CD4-positive, alpha-beta memory T cell (primary cell): ENCODE data around the gene STX8. TPM values are rescaled to one million over a fixed set of nuclear protein-coding genes. Genes with fewer than 3 reads are reported as not detected.

Source experiments
- CTCF ChIA-PET: fragments of 350-600 bp; sonication (Branson Sonifier 250); formaldehyde crosslinking; loops from one replicate; lab custom pipeline; 2021; ENCODE audit warnings: inconsistent platforms; ENCODE audit not compliant: partially characterized antibody; lab: Charles Lee
- POLR2A ChIA-PET: fragments of 350-600 bp; sonication (Branson Sonifier 250); formaldehyde crosslinking; loops from one replicate; lab custom pipeline; 2021; ENCODE audit not compliant: partially characterized antibody; lab: Charles Lee
- DNase-seq, 5 donors: peaks; one replicate each; pipeline versions ENCODE4 v3.0.0 to v3.0.0-alpha.2; 2020 to 2022; ENCODE audit warnings: mixed read lengths in 1 of 5
- H3K27ac ChIP-seq: one replicate; pipeline ENCODE4 v1.7.0; 2013; ENCODE audit warnings: low read depth, low read length
- H3K27me3 ChIP-seq: 2 replicates; pipeline ENCODE4 v1.7.0; 2013; ENCODE audit warnings: mild to moderate bottlenecking, low read length, moderate library complexity; ENCODE audit not compliant: insufficient read depth
- H3K36me3 ChIP-seq: 2 replicates; pipeline ENCODE4 v1.7.0; 2013; ENCODE audit warnings: mild to moderate bottlenecking, low read length, moderate library complexity; ENCODE audit not compliant: insufficient read depth
- H3K4me1 ChIP-seq: 2 replicates; pipeline ENCODE4 v1.7.0; 2013; ENCODE audit warnings: mild to moderate bottlenecking, low read length, moderate library complexity; ENCODE audit not compliant: insufficient read depth
- H3K4me3 ChIP-seq, 2 donors: one replicate each; pipeline ENCODE4 v1.7.0; 2013; ENCODE audit warnings: low read length in 2 of 2, mild to moderate bottlenecking in 1 of 2
- H3K9me3 ChIP-seq, 2 donors: one replicate each; pipeline ENCODE4 v1.7.0; 2013; ENCODE audit warnings: low read length in 2 of 2, control low read depth in 1 of 2; ENCODE audit not compliant: control insufficient read depth in 1 of 2
- H3K27ac Mint-ChIP-seq, 7 donors: one replicate each; pipeline ENCODE4 v1.8.0; 2020 to 2021; ENCODE audit warnings: mixed read lengths in 7 of 7, mild to moderate bottlenecking in 6 of 7, inconsistent platforms in 3 of 7, moderate library complexity in 3 of 7
- H3K27me3 Mint-ChIP-seq, 2 donors: one replicate each; pipeline ENCODE4 v1.8.0; 2020 to 2021; ENCODE audit warnings: mixed read lengths in 2 of 2
- H3K36me3 Mint-ChIP-seq, 2 donors: one replicate each; pipeline ENCODE4 v1.8.0; 2020 to 2021; ENCODE audit warnings: mixed read lengths in 2 of 2, inconsistent platforms in 1 of 2, mild to moderate bottlenecking in 1 of 2
- H3K4me1 Mint-ChIP-seq, 4 donors: one replicate each; pipeline ENCODE4 v1.8.0; 2020 to 2021; ENCODE audit warnings: mixed read lengths in 4 of 4, mild to moderate bottlenecking in 1 of 4
- H3K4me3 Mint-ChIP-seq, 8 donors: one replicate each; pipeline ENCODE4 v1.8.0; 2020 to 2021; ENCODE audit warnings: mixed read lengths in 8 of 8, mild to moderate bottlenecking in 7 of 8, moderate library complexity in 6 of 8, inconsistent platforms in 3 of 8
- H3K9me3 Mint-ChIP-seq, 8 donors: one replicate each; pipeline ENCODE4 v1.8.0; 2020 to 2021; ENCODE audit warnings: mixed read lengths in 8 of 8, mild to moderate bottlenecking in 5 of 8, inconsistent platforms in 3 of 8, moderate library complexity in 1 of 8
- intact Hi-C: fragments of 100-400 bp; cut with micrococcal nuclease; formaldehyde crosslinking; loops from one replicate; pipeline ENCODE4 v1.15.1; 2023
- polyA plus RNA-seq, 2 donors: library from polyadenylated mRNA; unstranded; fragments of 300-500 nt; fragmentation: Illumina TruSeq; gene quantifications; one replicate each; pipeline ENCODE4 v1.2.3, GENCODE V29; 2021
- total RNA-seq, 2 experiments: library from RNA; stranded (reverse); gene quantifications; one replicate each; pipeline ENCODE4 v1.2.3, GENCODE V29; 2021

The STX8 gene
- total and polyA plus RNA-seq, 4 experiments from 2014 or later, result 54.2 to 206 (median 108) TPM

DNA sequence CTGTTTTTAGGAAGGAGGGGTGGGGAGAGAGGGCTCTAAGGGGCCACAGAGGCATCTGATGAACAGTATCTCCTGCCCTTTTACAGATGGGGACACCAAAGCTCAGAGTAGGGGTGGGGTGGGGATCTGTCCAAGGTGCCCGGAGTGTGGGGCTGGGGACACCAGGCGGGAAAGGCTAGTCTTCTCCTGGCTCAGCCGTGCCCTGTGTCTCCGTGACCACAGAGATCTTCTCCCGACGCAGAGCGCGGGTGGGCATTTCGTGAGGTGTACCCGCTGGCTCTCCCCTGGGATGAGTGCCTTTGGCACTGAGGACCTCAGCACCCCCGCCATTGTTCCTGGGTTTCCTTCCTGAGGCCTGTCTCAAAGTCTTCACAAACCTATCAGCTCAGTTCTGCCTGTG, 344.8 kb downstream of the STX8 start:
- ChIA-PET POLR2A (no interaction called here), CTCF (no interaction called here)
- Histone ChIP-seq H3K9me3 (no peaks in the 10 kb centered on the region), H3K27me3 (no peaks in the 10 kb centered on the region), H3K27ac (no peak overlapping the region), H3K4me3 (no peak overlapping the region), H3K4me1 (peaks cover 17% of the 10 kb centered on the region), H3K36me3 (no peaks in the 10 kb centered on the region)
- Mint-ChIP-seq H3K9me3 (peaks cover 0 to 1% (median 0%) of the 10 kb centered on the region in 8 donors), H3K4me3 (no peak overlapping the region), H3K36me3 (no peaks in the 10 kb centered on the region), H3K27me3 (peaks cover 0 to 2% of the 10 kb centered on the region in 2 donors), H3K4me1 (peaks cover 0 to 4% (median 0%) of the 10 kb centered on the region in 4 donors), H3K27ac (no peak overlapping the region)
- DNase-seq, result no peak
- intact Hi-C loops, result no loop called here

DNA sequence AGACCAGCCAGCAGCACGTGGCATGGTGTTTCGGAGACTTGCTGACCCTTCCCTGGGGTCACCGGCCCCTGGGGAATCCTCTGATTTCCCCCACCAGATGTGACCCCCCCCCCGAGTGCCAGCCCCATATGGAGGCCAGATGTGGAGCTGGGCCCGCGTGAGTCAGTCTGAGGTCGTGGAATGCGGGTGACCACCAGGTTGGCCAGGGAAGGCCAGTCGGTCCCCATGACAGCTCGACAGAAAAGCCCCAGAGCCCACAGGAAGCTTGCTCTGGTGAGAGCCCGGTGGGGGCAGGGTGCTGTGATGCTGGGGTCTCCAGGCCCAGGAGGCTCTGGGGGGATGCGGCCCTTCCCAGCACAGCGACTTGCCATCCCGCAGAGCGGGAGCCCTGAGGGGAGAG, 345.3 kb downstream of the STX8 start:
- Histone ChIP-seq H3K27ac (no peak overlapping the region), H3K36me3 (no peaks in the 10 kb centered on the region), H3K4me3 (no peak overlapping the region), H3K4me1 (peaks cover 18% of the 10 kb centered on the region), H3K9me3 (no peaks in the 10 kb centered on the region), H3K27me3 (no peaks in the 10 kb centered on the region)
- ChIA-PET CTCF (no interaction called here), POLR2A (no interaction called here)
- Mint-ChIP-seq H3K9me3 (peaks cover 0 to 1% (median 0%) of the 10 kb centered on the region in 8 donors), H3K4me1 (peaks cover 0 to 4% (median 0%) of the 10 kb centered on the region in 4 donors), H3K27me3 (peaks cover 0 to 2% of the 10 kb centered on the region in 2 donors), H3K36me3 (no peaks in the 10 kb centered on the region), H3K4me3 (no peak overlapping the region), H3K27ac (no peak overlapping the region)
- DNase-seq, result no peak
- intact Hi-C loops, result no loop called here

DNA sequence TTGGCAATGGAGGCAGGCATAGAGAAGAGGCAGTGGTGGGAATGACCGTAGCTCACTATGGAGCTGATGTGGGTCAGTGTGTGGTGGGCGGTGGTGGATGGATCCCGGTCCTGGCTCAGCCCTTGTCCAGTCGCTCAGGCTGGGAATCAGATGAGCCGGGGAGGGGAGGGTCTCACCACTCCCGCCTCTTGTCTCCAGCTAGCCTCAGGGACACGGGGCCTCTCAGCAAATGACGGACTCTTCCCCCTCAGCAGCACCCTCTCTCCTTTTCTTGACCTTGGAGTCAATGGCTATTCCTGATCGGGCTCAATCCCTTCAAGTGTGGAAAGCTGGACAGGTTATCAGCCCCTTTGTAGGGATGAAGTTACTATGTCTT, 345.8 kb downstream of the STX8 start:
- peaks cover 0 to 4% (median under 1%) of the 10 kb centered on the region in 4 donors for H3K4me1 Mint-ChIP-seq
- intact Hi-C loops, result no loop called here
- no peaks in the 10 kb centered on the region for H3K36me3 ChIP-seq
- H3K4me1 ChIP-seq, result peaks cover 18% of the 10 kb centered on the region
- no peaks in the 10 kb centered on the region for H3K9me3 ChIP-seq
- no peak overlapping the region for H3K27ac Mint-ChIP-seq
- no peak for DNase-seq
- no peaks in the 10 kb centered on the region for H3K9me3 Mint-ChIP-seq
- CTCF ChIA-PET, result no interaction called here
- H3K27me3 Mint-ChIP-seq, result no peaks in the 10 kb centered on the region
- POLR2A ChIA-PET, result no interaction called here
- no peak overlapping the region for H3K4me3 ChIP-seq
- H3K27ac ChIP-seq, result no peak overlapping the region
- H3K4me3 Mint-ChIP-seq, result no peak overlapping the region
- H3K36me3 Mint-ChIP-seq, result no peaks in the 10 kb centered on the region
- no peaks in the 10 kb centered on the region for H3K27me3 ChIP-seq

DNA sequence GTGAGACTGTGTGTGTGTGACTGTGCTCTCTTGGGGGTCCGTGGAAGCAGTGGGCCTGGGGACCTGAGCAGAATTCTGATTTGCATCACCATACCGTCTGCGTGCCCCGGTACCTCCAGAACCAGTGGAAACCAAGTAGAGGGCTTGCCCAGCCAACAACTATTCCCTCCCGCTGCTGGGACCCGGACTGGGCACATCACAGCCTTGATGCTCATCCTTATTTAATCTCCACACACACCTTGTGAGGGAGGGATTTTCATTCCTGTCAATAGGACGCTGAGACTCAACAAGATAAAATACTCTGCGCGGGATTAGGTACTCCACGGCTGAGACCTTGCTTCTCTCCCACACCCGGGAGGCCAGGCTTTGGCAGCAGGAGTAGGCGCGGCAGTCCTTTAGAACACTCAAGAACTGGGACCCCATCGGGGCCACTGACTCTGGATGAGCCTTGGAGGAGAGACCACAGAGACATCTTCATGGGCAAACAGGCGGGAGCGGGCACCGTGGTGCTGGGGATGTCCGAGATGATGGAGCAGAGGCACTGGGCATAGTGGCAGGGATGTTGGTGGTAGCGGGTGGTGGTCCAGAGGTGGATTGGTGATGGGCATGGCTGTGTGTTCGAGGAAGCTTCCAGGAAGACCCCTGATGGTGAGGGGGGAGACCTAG, 346.3 kb downstream of the STX8 start:
- intact Hi-C loops, result no loop called here
- Mint-ChIP-seq H3K27ac (peak overlapping the region in 2 of 7 donors; percentile 41 to 57), H3K4me3 (no peak overlapping the region), H3K36me3 (no peaks in the 10 kb centered on the region), H3K27me3 (no peaks in the 10 kb centered on the region), H3K9me3 (no peaks in the 10 kb centered on the region), H3K4me1 (peaks cover 0 to 4% (median under 1%) of the 10 kb centered on the region in 4 donors)
- Histone ChIP-seq H3K4me1 (peaks cover 18% of the 10 kb centered on the region), H3K4me3 (no peak overlapping the region), H3K9me3 (no peaks in the 10 kb centered on the region), H3K36me3 (no peaks in the 10 kb centered on the region), H3K27me3 (no peaks in the 10 kb centered on the region), H3K27ac (no peak overlapping the region)
- POLR2A ChIA-PET, result no interaction called here
- no peak for DNase-seq
- CTCF ChIA-PET, result no interaction called here

DNA sequence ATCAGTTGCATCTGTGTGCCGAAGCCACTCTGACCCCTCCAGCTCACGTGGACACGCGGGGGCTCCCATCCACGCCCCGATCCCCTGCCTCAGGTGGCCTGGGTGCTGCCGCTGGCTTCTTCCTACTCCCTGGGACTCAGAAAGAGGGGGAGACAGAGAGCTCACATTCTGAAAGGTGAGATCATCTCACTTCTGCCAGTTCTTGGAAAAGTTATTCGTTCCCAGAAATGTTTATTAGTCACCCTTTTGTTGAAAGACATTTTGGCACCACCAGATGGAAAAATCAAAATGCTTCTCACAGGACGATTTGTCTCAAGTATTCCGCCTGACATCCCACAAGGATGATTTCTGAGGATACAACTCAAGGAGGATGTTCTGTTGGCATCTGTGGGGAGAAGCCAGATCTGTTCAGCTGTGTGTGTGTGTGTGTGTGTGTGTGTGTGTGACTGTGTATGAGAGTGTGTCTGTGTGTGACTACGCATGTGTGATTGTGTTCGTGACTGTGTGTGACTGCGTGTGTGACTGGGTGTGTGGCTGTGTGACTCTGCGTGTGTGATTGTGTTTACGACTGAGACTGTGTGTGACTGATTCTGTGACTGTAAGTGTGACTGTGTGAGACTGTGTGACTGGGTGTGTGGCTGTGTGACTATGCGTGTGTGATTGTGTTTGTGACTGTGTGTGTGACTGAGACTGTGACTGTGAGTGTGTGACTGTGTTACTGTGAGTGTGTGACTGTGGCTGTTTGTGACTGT, 347.0 kb downstream of the STX8 start:
- no peaks in the 10 kb centered on the region for H3K27me3 ChIP-seq
- Mint-ChIP-seq H3K9me3 (no peaks in the 10 kb centered on the region), H3K4me1 (peaks cover 0 to 4% (median under 1%) of the 10 kb centered on the region in 4 donors), H3K36me3 (no peaks in the 10 kb centered on the region), H3K27me3 (no peaks in the 10 kb centered on the region), H3K27ac (no peak overlapping the region), H3K4me3 (no peak overlapping the region)
- ChIA-PET CTCF (no interaction called here), POLR2A (no interaction called here)
- no peaks in the 10 kb centered on the region for H3K9me3 ChIP-seq
- H3K4me3 ChIP-seq, result no peak overlapping the region
- intact Hi-C loops, result no loop called here
- no peak overlapping the region for H3K27ac ChIP-seq
- peaks cover 18% of the 10 kb centered on the region for H3K4me1 ChIP-seq
- DNase-seq, result no peak
- H3K36me3 ChIP-seq, result no peaks in the 10 kb centered on the region

DNA sequence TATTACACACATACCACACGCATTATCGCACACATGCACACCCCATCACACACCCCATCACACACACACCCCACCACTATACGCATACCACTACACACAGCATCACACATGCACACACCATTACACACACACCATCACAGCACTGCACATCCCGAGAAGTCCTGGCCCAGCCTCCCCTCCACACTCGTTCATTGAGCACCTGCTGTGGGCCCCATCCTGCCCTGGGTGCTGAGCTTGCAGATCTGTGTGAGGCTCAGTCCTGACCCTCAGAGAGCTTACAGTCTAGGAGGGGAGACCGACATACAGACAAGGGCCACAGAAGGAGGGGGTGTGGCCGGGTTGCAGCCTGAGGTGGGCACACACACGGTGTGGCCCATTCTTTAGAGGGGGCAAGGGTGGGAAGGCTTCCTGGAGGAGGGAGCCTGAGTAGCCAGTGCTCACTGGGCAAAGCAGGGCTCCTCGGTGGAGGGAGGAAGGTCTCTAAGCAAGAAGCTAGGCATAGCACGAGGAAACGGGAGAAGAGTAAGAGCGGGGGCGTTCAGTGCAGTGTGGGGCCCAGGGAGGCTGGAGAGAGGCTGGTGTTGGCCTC, 347.7 kb downstream of the STX8 start:
- no peaks in the 10 kb centered on the region for H3K27me3 Mint-ChIP-seq
- no peaks in the 10 kb centered on the region for H3K9me3 Mint-ChIP-seq
- no peak overlapping the region for H3K4me3 ChIP-seq
- no peaks in the 10 kb centered on the region for H3K27me3 ChIP-seq
- no peak overlapping the region for H3K4me3 Mint-ChIP-seq
- no peak overlapping the region for H3K27ac ChIP-seq
- ChIA-PET POLR2A (no interaction called here), CTCF (no interaction called here)
- no peak for DNase-seq
- no peaks in the 10 kb centered on the region for H3K36me3 ChIP-seq
- no peaks in the 10 kb centered on the region for H3K36me3 Mint-ChIP-seq
- no peaks in the 10 kb centered on the region for H3K9me3 ChIP-seq
- intact Hi-C loops, result no loop called here
- H3K4me1 ChIP-seq, result peaks cover 18% of the 10 kb centered on the region
- no peak overlapping the region for H3K27ac Mint-ChIP-seq
- H3K4me1 Mint-ChIP-seq, result peaks cover 0 to 4% (median under 1%) of the 10 kb centered on the region in 4 donors

DNA sequence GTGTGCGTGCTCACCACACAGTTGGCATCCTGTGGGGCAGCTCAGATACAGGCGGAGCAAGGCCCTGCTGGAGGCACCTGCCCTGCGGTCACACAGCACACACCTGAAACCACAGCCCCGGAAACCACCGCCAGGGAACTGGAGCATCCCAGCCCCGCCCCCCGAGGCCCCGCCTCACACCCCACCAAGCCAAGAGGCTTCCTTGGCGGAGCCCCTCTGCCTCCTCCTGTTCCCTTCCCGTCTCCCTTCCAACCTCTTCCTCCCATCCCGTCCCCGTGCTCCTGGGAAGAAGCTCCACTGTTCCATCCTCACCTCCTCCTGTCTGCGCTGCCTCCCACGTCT, 348.9 kb downstream of the STX8 start:
- Histone ChIP-seq H3K36me3 (no peaks in the 10 kb centered on the region), H3K27ac (no peak overlapping the region), H3K9me3 (no peaks in the 10 kb centered on the region), H3K4me3 (no peak overlapping the region), H3K4me1 (peaks cover 18% of the 10 kb centered on the region), H3K27me3 (no peaks in the 10 kb centered on the region)
- intact Hi-C loops, result no loop called here
- no peaks in the 10 kb centered on the region for H3K36me3 Mint-ChIP-seq
- no peaks in the 10 kb centered on the region for H3K9me3 Mint-ChIP-seq
- no peak overlapping the region for H3K27ac Mint-ChIP-seq
- H3K4me1 Mint-ChIP-seq, result peaks cover 0 to 4% (median under 1%) of the 10 kb centered on the region in 4 donors
- no peaks in the 10 kb centered on the region for H3K27me3 Mint-ChIP-seq
- ChIA-PET CTCF (no interaction called here), POLR2A (no interaction called here)
- H3K4me3 Mint-ChIP-seq, result peak overlapping the region in 1 of 8 donors; percentile 12
- DNase-seq, result peak in 4 of 5 donors; percentile 30 to 73 (median 32)
